HG03342 (cell line): ENCODE results near the gene ZNF611.
"Not testable (repeated sequence)": the region's sequence is repeated elsewhere in the genome, so short reads cannot be mapped to it uniquely, and the experiment has no call there.

Experiments
- ATAC-seq: cut with Tn5 transposase; IDR thresholded peaks from one replicate; pipeline ENCODE4 v1.9.1; 2021; ENCODE audit warnings: mild to moderate bottlenecking, moderate library complexity; ENCODE audit not compliant: unreplicated experiment

The ZNF611 gene

GRCh38 chr19:52734893-52735661 lies at the start of gene ZNF611:
Gene ZNF611, minus strand, starts transcription at chr19:52735044. Its CDS starts 19,150 bp downstream, at chr19:52715894.
- ATAC-seq: peak; percentile 96

- not testable (repeated sequence) for ATAC-seq
Observed at GRCh38 chr19:52782864-52783263, 48.0 kb upstream of the ZNF611 start.

GRCh38 chr19:52778811-52779210 lies 44.0 kb upstream of the ZNF611 start:
- no peak for ATAC-seq

GRCh38 chr19:52756447-52756846 lies 21.6 kb upstream of the ZNF611 start:
- ATAC-seq: not testable (repeated sequence)

- no peak for ATAC-seq
Observed at GRCh38 chr19:52749780-52750179, 14.9 kb upstream of the ZNF611 start.

GRCh38 chr19:52748336-52748950 lies 13.6 kb upstream of the ZNF611 start:
- no peak for ATAC-seq

GRCh38 chr19:52745919-52746318 lies 11.1 kb upstream of the ZNF611 start:
- ATAC-seq: not testable (repeated sequence)

- no peak for ATAC-seq
Observed at GRCh38 chr19:52743091-52743490, 8.2 kb upstream of the ZNF611 start.

- no peak for ATAC-seq
Observed at GRCh38 chr19:52742516-52742915, 7.7 kb upstream of the ZNF611 start.

GRCh38 chr19:52741951-52742485 lies 7.2 kb upstream of the ZNF611 start:
- no peak for ATAC-seq

- not testable (repeated sequence) for ATAC-seq
Observed at GRCh38 chr19:52741371-52741770, 6.5 kb upstream of the ZNF611 start.

GRCh38 chr19:52739576-52739975 lies 4.7 kb upstream of the ZNF611 start:
- ATAC-seq: no peak

- no peak for ATAC-seq
Observed at GRCh38 chr19:52735734-52736133, 890 bp upstream of the ZNF611 start.

GRCh38 chr19:52734331-52734892 lies 432 bp downstream of the ZNF611 start:
- peak; percentile 20 for ATAC-seq

- ATAC-seq: not testable (repeated sequence)
Observed at GRCh38 chr19:52726051-52726450, 8.8 kb downstream of the ZNF611 start.

GRCh38 chr19:52725528-52725961 lies 9.3 kb downstream of the ZNF611 start:
- ATAC-seq: no peak

GRCh38 chr19:52724701-52725514 lies 9.9 kb downstream of the ZNF611 start:
- ATAC-seq: no peak

GRCh38 chr19:52723907-52724598 lies 10.8 kb downstream of the ZNF611 start:
- ATAC-seq: not testable (repeated sequence)

GRCh38 chr19:52722062-52723003 lies 12.5 kb downstream of the ZNF611 start:
- no peak for ATAC-seq
